Natural killer cell (primary cell): ENCODE results near the gene ANK2. TPM values are rescaled to one million over a fixed set of nuclear protein-coding genes. Genes with fewer than 3 reads are reported as not detected.

Experiments
- ATAC-seq, 3 donors: fragments of 150-1000 bp in 2 of 3; fragments of 200-7000 bp in 1 of 3; cut with Tn5 transposase; 1 replicate in 1 of 3; 2 replicates in 2 of 3; pipeline ENCODE4 v1.10.0; 2021; ENCODE audit warnings: mild to moderate bottlenecking in 2 of 3, moderate library complexity in 2 of 3
- DNase-seq, 2 donors: peaks; one replicate each; pipeline versions ENCODE4 v3.0.0 to v3.0.0-alpha.2; 2013 to 2021; ENCODE audit warnings: mixed read lengths in 1 of 2
- H3K27ac ChIP-seq: one replicate; pipeline ENCODE4 v1.5.1; 2013; ENCODE audit warnings: mild to moderate bottlenecking, low read length
- H3K27me3 ChIP-seq: one replicate; pipeline ENCODE4 v1.6.1; 2013; ENCODE audit warnings: low read length; ENCODE audit not compliant: control insufficient read depth, insufficient read depth
- H3K36me3 ChIP-seq: one replicate; pipeline ENCODE4 v1.6.1; 2013; ENCODE audit warnings: low read length; ENCODE audit not compliant: control insufficient read depth, insufficient read depth
- H3K4me1 ChIP-seq: one replicate; pipeline ENCODE4 v1.6.1; 2013; ENCODE audit warnings: low read length; ENCODE audit not compliant: control insufficient read depth, insufficient read depth
- H3K4me3 ChIP-seq: one replicate; pipeline ENCODE4 v1.5.1; 2013; ENCODE audit warnings: low read length
- H3K9me3 ChIP-seq: one replicate; pipeline ENCODE4 v1.6.1; 2013; ENCODE audit warnings: low read length; ENCODE audit not compliant: control insufficient read depth, insufficient read depth
- H3K27ac Mint-ChIP-seq, 2 donors: one replicate each; pipeline ENCODE4 v1.8.0; 2022; ENCODE audit warnings: mild to moderate bottlenecking in 2 of 2, mixed read lengths in 2 of 2, moderate library complexity in 1 of 2
- H3K27me3 Mint-ChIP-seq, 2 donors: one replicate each; pipeline ENCODE4 v1.8.0; 2022; ENCODE audit warnings: low read depth in 2 of 2, mixed read lengths in 2 of 2
- H3K36me3 Mint-ChIP-seq: one replicate; pipeline ENCODE4 v1.8.0; 2022; ENCODE audit warnings: mixed read lengths
- H3K4me1 Mint-ChIP-seq, 2 donors: one replicate each; pipeline ENCODE4 v1.8.0; 2022; ENCODE audit warnings: mixed read lengths in 2 of 2
- H3K4me3 Mint-ChIP-seq: one replicate; pipeline ENCODE4 v1.8.0; 2022; ENCODE audit warnings: mild to moderate bottlenecking, moderate library complexity, mixed read lengths
- H3K9me3 Mint-ChIP-seq, 2 donors: one replicate each; pipeline ENCODE4 v1.8.0; 2022; ENCODE audit warnings: mixed read lengths in 2 of 2
- CTCF ChIP-seq: fragments of 200-600 bp; IDR thresholded peaks from one replicate; pipeline ENCODE4 v1.8.0; 2022; ENCODE audit warnings: antibody characterized with exemption
- WGBS: methylation state at CpG from one replicate; pipeline ENCODE4 v1.1.7; 2013; ENCODE audit warnings: missing lambda C conversion rate; ENCODE audit not compliant: insufficient coverage; 5-methylcytosine and 5-hydroxymethylcytosine counted together
- intact Hi-C: fragments of 100-400 bp; cut with micrococcal nuclease; formaldehyde crosslinking; loops from one replicate; pipeline ENCODE4 v1.14.2; 2022
- total RNA-seq, 4 donors: library from RNA; stranded (reverse); fragments of 120-200 nt in 1 of 4; gene quantifications; one replicate each; pipeline versions ENCODE4 v1.2.3 to v1.2.4, GENCODE V29; 2013 to 2022

Gene ANK2
- total RNA-seq, 3 donors from 2014 or later (not counting 1 experiment from before 2014, with no cell fraction given) = 0.05 TPM; not detected in 2

GRCh38 chr4:113077575-113077974 is 28.1 kb downstream of the ANK2 start:
- no peak for ATAC-seq

DNA sequence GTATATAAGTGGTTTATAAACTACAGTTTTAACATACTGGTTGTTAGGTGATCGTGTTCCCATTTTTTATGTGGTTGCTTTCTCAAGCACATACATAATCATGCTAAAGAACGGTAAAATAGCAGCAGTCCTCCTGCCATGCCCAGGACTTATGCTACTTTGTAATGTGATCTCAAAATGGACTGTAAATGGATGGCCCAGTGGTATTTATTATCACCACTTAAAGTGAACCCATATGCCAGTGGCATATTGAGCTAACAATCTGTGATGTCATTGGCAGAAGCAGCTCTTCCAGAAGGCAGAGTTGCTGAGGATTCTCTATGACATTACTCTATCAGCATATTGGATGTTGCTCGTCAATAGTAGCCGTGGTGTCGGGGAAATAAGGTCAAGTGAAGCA is 28.6 kb downstream of the ANK2 start:
- no peak overlapping the region for H3K4me3 ChIP-seq
- no peaks in the 10 kb centered on the region for H3K4me1 ChIP-seq
- H3K27me3 Mint-ChIP-seq = no peaks in the 10 kb centered on the region
- H3K9me3 ChIP-seq = no peaks in the 10 kb centered on the region
- ATAC-seq (no peak), DNase-seq (no peak)
- no peak overlapping the region for H3K27ac Mint-ChIP-seq
- no peak overlapping the region for H3K27ac ChIP-seq
- intact Hi-C loops = no loop called here
- TF ChIP-seq CTCF = no peak
- no peaks in the 10 kb centered on the region for H3K36me3 Mint-ChIP-seq
- peaks cover 0 to 2% of the 10 kb centered on the region in 2 donors for H3K9me3 Mint-ChIP-seq
- no peak overlapping the region for H3K4me3 Mint-ChIP-seq
- 92% methylated on average over 5 of the region's 5 CpGs for WGBS
- no peaks in the 10 kb centered on the region for H3K36me3 ChIP-seq
- H3K4me1 Mint-ChIP-seq = no peaks in the 10 kb centered on the region
- no peaks in the 10 kb centered on the region for H3K27me3 ChIP-seq

More at GRCh38 chr4:113077575-113077974, 28.1 kb downstream of the ANK2 start:
- no peak overlapping the region for H3K4me3 Mint-ChIP-seq
- Histone ChIP-seq H3K27me3 (no peaks in the 10 kb centered on the region), H3K36me3 (no peaks in the 10 kb centered on the region), H3K9me3 (no peaks in the 10 kb centered on the region), H3K4me3 (no peak overlapping the region), H3K4me1 (no peaks in the 10 kb centered on the region), H3K27ac (no peak overlapping the region)
- intact Hi-C loops = no loop called here
- WGBS = 54% methylated on average over 1 of the region's 1 CpG
- H3K36me3 Mint-ChIP-seq = no peaks in the 10 kb centered on the region
- TF ChIP-seq CTCF = no peak
- H3K4me1 Mint-ChIP-seq = no peaks in the 10 kb centered on the region
- DNase-seq = no peak
- no peak overlapping the region for H3K27ac Mint-ChIP-seq
- H3K27me3 Mint-ChIP-seq = no peaks in the 10 kb centered on the region
- peaks cover 0 to 2% of the 10 kb centered on the region in 2 donors for H3K9me3 Mint-ChIP-seq

DNA sequence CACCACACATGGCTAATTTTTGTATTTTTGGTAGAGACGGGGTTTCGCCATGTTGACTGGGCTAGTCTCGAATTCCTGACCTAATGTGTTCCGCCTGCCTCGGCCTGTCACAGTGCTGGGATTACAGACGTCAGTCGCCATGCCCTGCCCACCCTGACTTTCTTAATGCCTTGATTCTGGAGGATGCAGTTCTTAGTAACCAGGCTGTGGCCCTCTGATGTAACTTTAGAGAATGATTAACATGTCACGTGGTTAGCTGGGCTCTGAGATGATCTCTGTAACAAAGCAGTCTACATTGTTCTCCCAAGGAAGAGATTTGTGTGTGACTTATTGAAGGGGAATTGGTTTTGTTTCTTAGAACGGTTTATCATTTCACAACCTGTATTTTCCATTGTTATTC is 30.6 kb downstream of the ANK2 start:
- 90% methylated on average over 8 of the region's 9 CpGs for WGBS
- no peak for TF ChIP-seq CTCF
- Mint-ChIP-seq H3K4me1 (no peaks in the 10 kb centered on the region), H3K36me3 (no peaks in the 10 kb centered on the region), H3K27ac (no peak overlapping the region), H3K27me3 (no peaks in the 10 kb centered on the region), H3K9me3 (peaks cover 0 to 2% of the 10 kb centered on the region in 2 donors), H3K4me3 (no peak overlapping the region)
- Histone ChIP-seq H3K36me3 (no peaks in the 10 kb centered on the region), H3K4me3 (no peak overlapping the region), H3K27ac (no peak overlapping the region), H3K27me3 (no peaks in the 10 kb centered on the region), H3K4me1 (no peaks in the 10 kb centered on the region), H3K9me3 (no peaks in the 10 kb centered on the region)
- no peak for ATAC-seq
- no peak for DNase-seq
- intact Hi-C loops = no loop called here

- DNase-seq = no peak
- Histone ChIP-seq H3K9me3 (no peaks in the 10 kb centered on the region), H3K4me3 (no peak overlapping the region), H3K27ac (no peak overlapping the region), H3K36me3 (no peaks in the 10 kb centered on the region), H3K27me3 (no peaks in the 10 kb centered on the region), H3K4me1 (no peaks in the 10 kb centered on the region)
- WGBS = 95% methylated on average over 2 of the region's 2 CpGs
- no peak for ATAC-seq
- H3K36me3 Mint-ChIP-seq = no peaks in the 10 kb centered on the region
- intact Hi-C loops = no loop called here
- H3K27me3 Mint-ChIP-seq = no peaks in the 10 kb centered on the region
- H3K9me3 Mint-ChIP-seq = peaks cover 0 to 2% of the 10 kb centered on the region in 2 donors
- no peak overlapping the region for H3K27ac Mint-ChIP-seq
- no peaks in the 10 kb centered on the region for H3K4me1 Mint-ChIP-seq
- H3K4me3 Mint-ChIP-seq = no peak overlapping the region
- TF ChIP-seq CTCF = no peak
Measured at GRCh38 chr4:113080624-113081023, 31.2 kb downstream of the ANK2 start.
